GM18517 (cell line): ENCODE data around the gene WDR19.
A peak's percentile ranks its signal among the peaks of the same experiment; 100 is the strongest.
"Not testable (repeated sequence)": the region's sequence is repeated elsewhere in the genome, so short reads cannot be mapped to it uniquely, and the experiment has no call there.

Experiments
- ATAC-seq: cut with Tn5 transposase; IDR thresholded peaks from one replicate; pipeline ENCODE4 v1.9.1; 2021; ENCODE audit warnings: mild to moderate bottlenecking, moderate library complexity; ENCODE audit not compliant: unreplicated experiment

Gene WDR19

DNA sequence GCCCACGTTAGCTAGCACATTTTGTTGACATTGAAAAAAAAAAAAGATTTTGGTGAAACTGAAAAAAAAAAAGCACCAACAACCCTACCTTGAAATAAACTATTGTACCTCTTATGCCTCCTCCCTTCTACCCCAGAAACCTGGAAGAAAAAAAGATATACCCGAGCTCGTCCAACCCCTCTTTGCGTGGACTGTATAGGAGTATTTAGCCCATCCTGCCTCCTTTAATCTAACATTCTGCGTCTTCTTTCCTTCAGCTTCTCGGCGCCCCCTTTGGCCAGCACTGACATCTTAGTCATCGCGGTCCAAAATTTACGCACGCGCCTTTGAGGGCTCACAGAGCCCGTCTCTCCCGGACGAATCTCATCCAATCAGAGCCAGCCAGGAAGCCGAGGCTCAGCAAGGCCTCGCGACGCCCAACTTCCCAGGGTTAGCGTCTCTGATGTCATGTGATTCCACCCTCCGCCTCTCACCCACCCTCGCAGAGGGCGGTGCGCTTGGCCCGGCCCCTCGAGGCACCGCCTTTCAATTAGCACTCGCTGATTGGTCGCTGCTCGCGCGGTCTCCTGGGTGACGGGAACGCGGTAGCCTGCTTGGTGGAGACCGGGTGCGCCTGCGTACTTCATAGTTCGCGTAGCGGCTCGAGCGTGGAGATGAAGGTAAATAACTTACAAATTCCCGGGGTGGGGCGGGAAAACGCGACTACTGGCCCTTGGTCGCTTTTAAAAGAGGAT is at the start of gene WDR19:
WDR19 (plus strand) TSS at position 625 of the 734 bp plus-strand sequence; CDS start at position 654, 29 bp downstream.
- ATAC-seq: peak; percentile 99

DNA sequence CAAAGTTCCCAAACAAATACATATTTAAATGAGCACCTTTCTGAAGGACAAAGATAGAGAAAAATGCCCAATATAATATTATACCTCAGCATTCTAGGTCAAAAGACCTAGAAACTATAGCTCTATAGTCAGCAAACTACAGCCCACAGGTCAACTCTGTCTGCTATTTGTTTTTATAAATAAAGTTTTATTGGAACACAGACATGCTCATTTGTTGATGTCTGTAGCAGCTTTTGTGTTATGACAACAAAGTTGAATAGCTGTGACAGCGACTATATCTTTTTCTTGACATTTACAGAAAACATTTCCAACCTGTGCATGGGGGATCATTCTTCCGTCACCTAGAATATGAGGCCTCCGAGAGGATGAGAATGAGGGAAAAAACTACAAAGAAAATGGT is 48.7 kb upstream of the WDR19 start:
- ATAC-seq: no peak

DNA sequence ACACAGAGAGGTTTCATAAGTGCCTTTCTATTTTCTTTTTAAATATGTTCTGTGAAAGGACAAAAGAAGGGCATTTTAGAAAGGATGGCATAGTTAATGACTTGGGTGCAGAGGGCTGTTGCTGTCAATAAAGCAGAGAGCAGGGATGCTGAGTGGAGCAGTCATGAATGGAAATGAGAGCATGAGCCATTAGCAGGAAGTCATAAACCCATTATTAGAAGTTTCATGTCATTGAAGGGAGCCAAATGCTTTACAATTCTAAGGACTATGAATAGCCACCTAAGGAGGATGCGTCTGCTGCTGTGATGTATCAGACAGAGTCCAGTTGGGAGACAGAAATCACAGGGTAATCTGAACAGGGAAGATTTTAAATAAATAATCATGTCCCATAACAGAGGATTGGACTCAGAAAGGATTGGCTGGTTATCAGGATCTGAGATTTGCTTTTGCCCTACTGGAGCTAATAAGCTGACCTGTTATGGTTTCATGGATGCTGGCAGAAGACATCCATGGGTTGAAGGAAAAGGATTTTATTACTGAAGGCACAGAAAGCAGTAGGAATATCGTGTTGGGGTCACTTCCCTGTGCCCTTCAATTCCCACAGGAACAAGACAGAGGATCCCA is 47.5 kb upstream of the WDR19 start:
- ATAC-seq: no peak

DNA sequence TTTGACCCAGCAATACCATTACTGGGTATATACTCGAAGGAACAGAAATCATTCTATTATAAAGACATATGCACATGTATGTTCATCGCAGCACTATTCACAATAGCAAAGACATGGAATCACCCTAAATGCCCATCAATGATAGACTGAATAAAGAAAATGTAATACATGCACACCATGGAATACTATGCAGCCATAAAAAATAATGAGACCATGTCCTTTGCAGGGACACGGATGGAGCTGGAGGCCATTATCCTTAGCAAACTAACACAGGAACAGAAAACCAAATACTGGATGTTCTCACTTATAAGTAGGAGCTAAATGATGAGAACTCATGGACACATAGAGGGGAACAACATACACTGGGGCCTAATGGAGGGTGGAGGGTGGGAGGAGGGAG is 44.1 kb upstream of the WDR19 start:
- not testable (repeated sequence) for ATAC-seq

DNA sequence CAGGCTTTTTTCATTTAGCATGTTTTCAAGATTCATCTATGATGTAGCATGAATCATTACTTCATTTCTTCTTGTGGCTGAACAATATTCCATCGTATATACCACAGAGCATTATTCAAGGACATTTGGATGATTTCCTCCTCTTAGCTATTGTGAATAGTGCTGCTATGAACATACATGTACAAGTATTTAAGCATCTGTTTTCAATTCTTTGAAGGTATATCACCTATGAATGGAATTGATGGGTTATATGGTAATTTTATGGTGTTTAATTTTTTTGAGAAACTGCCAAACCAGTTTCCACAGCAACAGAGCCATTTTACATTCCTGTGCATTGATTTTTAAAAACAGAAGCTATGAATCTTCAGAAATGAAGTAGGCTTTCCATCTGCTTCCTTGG is 36.1 kb upstream of the WDR19 start:
- ATAC-seq: no peak

DNA sequence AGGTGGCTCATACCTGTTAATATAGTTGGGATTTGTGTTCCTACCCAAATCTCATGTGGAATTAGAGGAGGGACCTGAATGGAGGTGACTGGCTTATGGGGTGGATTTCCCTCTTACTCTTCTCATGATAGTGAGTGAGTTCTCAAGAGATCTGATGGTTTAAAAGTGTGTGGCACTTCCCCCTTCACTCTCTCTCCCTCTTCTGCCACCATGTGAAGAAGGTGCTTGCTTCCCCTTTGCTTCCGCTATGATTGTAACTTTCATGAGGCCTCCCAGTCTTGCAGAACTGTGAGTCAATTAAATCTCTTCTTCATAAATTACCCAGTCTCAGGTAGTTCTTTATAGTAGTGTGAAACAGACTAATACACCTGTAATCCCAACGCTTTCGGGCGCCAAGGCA is 28.3 kb upstream of the WDR19 start:
- no peak for ATAC-seq

DNA sequence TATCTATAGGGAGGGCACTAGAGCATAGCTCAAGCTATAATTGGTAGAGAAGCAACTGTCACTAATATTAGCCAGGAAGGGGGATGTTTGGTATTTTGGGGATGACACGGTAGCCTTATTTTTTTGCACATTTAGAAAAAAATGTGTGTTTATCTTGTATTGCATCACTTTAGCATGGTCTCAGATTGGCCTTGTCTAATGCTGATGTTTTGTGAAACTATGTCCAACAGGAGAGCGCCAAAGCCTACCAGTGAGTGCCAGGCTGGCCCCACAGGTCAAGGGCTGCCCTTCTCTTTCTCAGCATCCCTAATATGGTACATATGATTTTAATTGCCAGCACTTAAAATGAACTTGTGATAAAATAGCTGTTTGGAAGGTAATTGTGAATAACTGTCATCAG is 24.8 kb upstream of the WDR19 start:
- ATAC-seq: no peak

DNA sequence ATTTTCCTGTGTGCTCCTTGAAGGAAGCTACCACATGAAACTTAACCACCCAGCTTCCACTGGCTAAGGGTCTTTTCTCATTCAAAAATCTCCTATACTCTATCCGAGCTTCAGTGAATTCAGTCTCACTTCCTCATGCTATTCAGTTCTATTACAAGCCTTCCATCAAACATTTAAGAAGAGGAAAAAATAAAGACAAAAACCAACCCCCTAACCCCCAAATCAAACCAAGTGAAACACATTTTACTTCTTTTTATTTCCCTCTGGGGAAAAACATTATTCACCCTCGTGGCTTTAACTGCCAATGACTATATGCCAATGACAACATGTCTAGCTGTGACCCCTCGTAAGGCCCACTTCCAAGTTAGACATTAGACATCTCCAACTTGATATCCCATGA is 16.2 kb upstream of the WDR19 start:
- peak; percentile 36 for ATAC-seq

DNA sequence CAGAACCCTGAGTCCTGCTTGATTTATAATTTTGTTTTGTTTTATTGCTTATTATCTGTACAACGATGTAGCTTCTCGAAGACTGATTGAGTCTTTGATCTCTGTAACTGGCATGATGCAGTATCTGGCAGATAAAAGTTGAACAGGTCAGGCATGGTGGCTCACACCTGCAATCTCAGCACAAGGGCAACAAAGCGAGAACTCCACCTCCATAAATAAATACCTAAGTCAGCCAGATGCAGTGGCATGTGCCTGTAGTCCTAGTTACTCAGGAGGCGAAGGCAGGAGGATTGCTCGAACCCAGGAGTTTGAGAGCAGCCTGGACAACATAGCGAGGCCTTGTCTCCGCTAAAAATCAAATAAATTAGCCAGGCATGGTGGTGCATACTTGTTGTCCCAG is 15.7 kb upstream of the WDR19 start:
- peak; percentile 42 for ATAC-seq

DNA sequence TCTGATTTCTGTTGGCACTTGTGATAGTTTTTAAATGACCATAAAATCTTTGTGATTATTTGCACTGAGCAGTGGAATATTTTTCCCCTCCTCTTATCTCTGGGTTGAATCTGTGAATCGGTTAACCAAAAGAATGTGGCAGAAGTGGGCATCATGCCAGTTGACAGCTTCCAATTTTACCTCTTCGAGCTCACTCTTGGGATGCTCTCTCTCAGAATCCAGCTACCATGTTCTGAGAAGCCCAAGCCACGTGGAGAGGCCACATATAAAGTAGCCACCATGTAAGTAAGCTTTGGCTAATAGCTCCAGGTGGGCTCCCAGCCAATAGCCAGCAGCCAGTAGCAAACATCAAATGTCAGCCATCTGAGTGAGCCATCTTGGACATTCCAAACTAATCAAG is 12.9 kb upstream of the WDR19 start:
- ATAC-seq: no peak

DNA sequence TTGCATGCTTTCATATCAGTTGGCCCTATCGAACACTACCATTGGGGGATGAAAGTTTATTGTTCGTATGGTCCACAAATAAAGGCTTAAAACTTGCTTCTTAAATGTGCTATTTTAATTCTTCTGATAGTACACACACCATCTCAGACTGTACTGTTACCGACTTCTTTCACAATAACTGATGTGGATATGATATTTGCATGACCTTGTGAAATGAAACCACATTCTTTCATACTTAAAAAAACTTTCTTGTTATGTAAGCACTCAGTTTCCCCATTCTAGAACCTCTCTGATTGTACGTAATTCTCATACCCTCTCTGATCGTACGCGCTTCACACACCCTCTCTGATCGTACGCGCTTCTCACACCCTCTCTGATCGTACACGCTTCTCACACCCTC is 12.0 kb upstream of the WDR19 start:
- no peak for ATAC-seq

DNA sequence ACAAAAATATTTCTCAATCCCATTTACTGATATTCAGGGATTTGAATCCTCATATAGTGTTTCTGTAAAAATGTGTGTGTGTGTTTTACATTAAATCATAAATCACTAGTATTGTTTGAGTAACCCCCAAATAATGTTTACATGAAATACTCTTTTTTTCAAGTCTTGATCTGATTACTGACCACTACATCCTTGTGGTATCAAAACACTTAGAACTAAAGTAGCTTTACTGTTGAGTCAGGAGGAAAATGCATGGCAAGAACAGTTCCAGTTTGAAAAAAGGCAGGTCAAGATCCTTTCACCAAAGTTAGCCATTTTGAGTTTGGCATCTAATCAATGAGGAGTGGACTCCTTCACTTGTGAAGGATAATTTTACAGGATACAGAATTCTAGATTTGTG is 3.6 kb upstream of the WDR19 start:
- ATAC-seq: no peak

DNA sequence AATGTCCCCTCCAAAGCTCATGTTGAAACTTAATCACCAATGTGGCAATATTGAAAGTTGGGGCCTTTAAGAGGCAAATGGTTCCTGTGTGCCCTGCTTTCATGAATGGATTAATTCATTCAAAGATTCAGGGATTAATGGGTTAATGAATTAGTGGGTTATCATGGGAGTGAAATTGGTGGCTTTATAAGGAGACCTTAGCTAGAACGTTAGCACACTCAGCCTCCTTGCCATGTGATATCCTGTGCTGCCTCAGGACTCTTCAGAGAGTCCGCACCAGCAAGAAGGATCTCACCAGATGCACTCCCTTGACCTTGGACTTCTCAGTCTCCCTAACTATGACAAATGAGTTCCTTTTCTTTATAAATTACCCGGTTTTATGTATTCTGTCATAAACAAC is 2.6 kb upstream of the WDR19 start:
- ATAC-seq: no peak

DNA sequence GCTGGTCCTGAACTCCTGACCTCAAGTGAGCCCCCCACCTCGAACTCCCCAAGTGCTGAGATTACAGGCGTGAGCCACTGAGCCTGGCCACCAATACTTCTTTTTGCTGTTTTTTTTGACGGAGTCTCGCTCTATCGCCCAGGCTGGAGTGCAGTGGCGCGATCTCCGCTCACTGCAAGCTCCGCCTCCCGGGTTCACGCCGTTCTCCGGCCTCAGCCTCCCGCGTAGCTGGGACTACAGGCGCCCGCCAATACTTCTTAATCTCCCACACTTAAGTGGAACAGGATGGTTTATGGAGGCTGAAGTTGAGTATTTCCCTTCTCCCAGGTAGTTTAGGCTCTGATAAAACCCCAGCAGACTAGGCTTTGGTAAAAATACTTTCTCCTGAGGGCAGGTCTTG is 1.7 kb upstream of the WDR19 start:
- not testable (repeated sequence) for ATAC-seq

DNA sequence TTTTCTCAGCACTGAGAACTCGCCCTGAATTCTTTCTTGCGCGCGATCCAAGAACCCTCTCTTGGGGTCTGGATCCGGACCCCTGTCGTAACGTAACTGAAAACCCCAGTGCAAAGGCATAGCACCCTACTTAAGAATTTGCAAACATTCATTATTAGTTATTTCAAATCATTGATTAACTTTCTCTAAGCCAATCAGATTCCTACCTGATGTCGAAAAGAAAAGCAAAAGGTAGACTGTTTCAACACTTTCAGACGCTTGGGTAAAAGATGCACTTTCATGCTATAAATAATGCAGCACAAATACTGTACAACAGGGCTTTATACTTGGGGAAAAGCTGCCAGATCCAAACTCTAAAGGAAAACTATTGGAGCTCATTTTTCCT is 817 bp upstream of the WDR19 start:
- no peak for ATAC-seq

DNA sequence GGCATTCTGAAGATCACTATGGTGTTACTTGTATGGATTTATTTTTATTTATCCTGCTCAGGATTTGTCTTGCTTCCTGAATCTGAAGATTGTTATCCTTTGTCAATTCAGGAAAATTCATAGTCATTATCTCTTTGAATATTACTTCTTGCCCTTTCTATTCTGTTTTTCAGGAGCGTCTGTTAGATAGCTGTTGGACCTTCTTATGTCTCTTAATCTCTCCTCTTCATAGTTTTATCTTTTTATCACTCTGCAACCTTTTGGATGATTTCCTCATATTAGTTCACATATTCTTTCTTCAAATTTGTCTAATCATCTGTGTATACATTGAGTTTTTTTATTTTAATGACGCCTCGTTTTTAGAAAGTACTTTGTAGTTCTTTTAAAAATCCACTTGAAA is 19.6 kb downstream of the WDR19 start:
- ATAC-seq: no peak

DNA sequence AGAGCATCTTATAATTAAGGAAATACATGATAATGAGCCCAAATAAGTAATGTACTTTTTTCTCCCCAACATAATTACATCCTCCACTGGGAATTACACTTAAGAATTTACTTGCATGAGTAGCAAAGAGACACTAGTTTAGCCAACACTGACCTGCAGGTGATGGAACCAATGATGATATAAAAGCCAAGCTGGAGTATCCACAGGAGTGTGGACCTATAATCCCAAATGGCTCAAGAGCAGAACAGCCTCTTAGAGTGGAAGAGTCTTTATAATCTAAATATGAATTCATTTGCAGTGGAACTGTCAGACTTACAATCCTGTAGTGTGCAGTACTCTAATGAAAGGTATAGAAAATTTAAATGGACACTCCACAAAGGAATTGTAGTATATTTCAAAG is 22.2 kb downstream of the WDR19 start:
- ATAC-seq: no peak

DNA sequence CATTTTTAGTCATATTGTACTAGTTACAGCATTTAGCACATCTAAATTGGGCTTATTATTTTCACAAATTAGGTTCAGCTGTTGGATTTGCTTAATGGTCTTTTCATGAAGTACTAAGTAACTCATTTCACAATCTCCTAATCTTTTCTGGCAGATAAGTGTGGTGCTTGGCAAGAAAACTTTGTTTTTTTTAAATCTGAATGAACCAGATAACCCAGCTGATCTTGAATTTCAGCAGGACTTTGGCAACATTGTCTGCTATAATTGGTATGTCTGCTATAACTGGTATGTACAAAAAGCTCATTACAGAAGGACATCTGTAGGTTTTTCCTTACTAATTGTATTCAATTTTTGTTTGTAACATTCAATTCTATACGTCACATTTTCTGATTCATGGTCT is 22.7 kb downstream of the WDR19 start:
- ATAC-seq: no peak

DNA sequence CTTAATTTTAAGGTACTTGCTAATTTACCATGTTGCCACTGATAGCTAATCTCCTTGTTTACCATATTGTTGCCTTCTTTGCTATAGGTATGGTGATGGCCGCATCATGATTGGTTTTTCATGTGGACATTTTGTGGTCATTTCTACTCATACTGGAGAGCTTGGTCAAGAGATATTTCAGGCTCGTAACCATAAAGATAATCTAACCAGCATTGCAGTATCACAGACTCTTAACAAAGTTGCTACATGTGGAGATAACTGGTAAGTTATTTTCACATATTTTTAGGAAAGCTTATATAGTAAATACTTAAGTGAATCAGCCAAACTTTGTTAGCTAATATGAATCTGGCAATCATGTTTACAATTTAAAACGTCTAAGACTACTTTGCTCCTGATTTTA is 23.1 kb downstream of the WDR19 start:
- no peak for ATAC-seq

DNA sequence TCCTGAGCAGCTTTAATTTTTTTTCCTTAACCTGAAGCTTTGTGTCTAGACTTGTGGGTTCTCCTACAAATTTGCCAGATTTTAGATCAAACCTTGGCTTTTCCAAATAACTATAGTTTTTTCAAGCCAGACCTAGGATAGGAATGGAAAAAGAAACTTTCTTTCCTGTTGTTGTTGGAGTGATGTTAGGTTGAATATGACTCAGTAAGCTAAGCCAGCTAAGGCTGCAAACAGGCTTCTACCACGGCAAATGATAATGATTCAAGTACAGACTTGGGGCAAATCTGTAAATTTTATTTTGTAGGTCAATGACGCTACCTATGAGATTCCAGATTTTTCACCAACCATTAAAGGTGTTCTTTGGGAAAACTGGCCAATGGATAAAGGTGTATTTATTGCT is 45.6 kb downstream of the WDR19 start:
- ATAC-seq: no peak

DNA sequence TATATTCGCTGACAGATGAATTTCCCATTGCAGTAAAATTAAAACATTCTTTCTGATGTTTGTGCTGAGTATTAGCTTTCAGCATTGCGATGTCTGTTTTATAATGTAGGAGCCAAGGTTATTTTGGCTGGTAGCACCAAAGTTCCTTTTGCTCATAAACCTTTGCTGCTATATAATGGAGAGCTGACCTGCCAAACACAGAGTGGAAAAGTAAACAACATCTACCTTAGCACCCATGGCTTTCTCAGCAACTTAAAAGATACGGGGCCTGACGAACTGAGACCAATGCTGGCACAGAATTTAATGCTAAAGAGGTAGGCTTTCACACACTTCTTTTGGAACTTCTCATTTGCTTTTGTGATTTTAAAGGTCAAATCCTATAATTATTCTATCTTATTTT is 46.0 kb downstream of the WDR19 start:
- ATAC-seq: no peak

DNA sequence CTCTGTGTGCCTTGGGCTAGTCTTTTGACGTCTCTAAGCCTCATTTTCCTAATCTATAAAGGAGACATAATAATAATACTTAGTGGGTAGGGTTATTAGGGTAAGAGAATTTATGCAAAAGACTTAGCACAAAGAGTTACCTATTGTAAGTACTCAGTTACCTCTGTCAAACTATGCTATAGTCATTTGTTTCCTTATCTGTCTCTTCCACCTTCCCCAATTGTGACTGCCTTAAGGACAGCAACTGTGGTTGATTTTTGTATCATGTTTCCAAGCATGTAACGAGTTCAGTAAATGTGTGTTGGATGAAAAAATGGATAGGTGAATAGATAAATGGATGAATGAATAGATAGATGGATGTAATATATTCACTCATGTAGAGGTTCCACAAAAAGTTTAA is 48.1 kb downstream of the WDR19 start:
- no peak for ATAC-seq

DNA sequence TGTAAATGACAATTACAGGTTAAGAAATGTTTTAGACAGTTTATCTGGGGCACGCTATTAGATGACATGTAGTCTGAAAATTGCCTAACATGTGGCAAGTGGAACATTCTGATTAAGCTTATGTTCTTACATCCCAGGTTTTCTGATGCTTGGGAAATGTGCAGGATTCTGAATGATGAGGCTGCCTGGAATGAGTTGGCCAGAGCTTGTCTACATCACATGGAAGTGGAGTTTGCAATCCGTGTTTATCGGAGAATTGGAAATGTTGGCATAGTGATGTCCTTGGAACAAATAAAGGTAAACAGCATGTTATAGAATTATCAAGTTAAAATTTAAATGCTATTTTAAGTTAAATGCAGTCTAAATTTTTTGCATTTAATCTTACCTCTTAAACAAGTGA is 49.3 kb downstream of the WDR19 start:
- no peak for ATAC-seq
